GM10248 (cell line): ENCODE data around the gene NEK5.
A peak's percentile ranks its signal among the peaks of the same experiment; 100 is the strongest.
"Not testable (repeated sequence)": the region's sequence is repeated elsewhere in the genome, so short reads cannot be mapped to it uniquely, and the experiment has no call there.

Source experiments
- CTCF ChIA-PET: fragments of 300-600 bp; sonication (Branson Sonifier 250); formaldehyde crosslinking; extraction: SDS; loops from one replicate; lab custom pipeline; 2021; ENCODE audit warnings: antibody characterized with exemption; lab: Yijun Ruan, JAX
- POLR2A ChIA-PET: fragments of 350-650 bp; sonication (Branson Sonifier 250); formaldehyde crosslinking; extraction: SDS; loops from one replicate; lab custom pipeline; 2020; ENCODE audit warnings: antibody characterized with exemption; lab: Yijun Ruan, JAX
- DNase-seq: peaks from one replicate; pipeline ENCODE4 v3.0.0; 2012; ENCODE audit errors: extremely low spot score
- TF ChIP-seq, protein P1 (sequence below): IDR thresholded peaks from 2 replicates; pipeline ENCODE4 v1.5.1; 2012; ENCODE audit warnings: mild to moderate bottlenecking, low read depth; ENCODE audit errors: extremely low read depth, missing control alignments, control extremely low read depth

The NEK5 gene

GRCh38 chr13:52128714-52129700 lies at the start of gene NEK5:
TSS of gene NEK5 (minus strand) at chr13:52129073. CDS start at chr13:52127482, 1,591 bp downstream.
- TF ChIP-seq, protein P1, sequence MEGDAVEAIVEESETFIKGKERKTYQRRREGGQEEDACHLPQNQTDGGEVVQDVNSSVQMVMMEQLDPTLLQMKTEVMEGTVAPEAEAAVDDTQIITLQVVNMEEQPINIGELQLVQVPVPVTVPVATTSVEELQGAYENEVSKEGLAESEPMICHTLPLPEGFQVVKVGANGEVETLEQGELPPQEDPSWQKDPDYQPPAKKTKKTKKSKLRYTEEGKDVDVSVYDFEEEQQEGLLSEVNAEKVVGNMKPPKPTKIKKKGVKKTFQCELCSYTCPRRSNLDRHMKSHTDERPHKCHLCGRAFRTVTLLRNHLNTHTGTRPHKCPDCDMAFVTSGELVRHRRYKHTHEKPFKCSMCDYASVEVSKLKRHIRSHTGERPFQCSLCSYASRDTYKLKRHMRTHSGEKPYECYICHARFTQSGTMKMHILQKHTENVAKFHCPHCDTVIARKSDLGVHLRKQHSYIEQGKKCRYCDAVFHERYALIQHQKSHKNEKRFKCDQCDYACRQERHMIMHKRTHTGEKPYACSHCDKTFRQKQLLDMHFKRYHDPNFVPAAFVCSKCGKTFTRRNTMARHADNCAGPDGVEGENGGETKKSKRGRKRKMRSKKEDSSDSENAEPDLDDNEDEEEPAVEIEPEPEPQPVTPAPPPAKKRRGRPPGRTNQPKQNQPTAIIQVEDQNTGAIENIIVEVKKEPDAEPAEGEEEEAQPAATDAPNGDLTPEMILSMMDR = peak; percentile 52
- peak; percentile 78 for DNase-seq
- CTCF ChIA-PET = interaction anchor here (0.6 to 3.0 kb wide), 14 partner anchors 9 to 313 kb away, joined by 3 to 18 read pairs (median 6); partner anchors contain the start of gene NEK3
- POLR2A ChIA-PET = no interaction called here

- CTCF ChIA-PET = interaction anchor here (1.3 kb wide), 1 partner anchor 50 kb away, joined by 3 read pairs; no protein-coding TSS in a partner anchor
- TF ChIP-seq, protein P1 = no peak
- POLR2A ChIA-PET = no interaction called here
- no peak for DNase-seq
Measured at GRCh38 chr13:52177276-52177675, 48.4 kb upstream of the NEK5 start.

DNA sequence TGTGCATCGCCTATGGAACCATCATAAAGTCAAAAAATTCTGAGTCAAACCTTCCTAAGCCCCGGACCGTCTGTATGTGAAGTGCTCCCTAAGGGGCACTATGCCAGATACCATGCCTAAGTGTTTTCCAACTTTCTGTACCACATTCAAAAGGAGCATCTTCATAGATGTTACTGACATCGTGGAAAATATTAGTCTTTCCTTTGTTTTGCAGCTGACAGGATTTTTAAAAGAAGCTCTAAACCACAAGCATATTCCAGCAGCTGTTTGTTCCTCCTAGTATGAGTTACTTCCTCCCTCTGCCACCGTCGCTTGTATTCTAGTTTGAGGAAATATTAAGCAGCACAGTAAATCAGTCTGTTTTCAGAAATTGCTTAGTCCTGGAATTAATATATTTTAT lies 45.1 kb upstream of the NEK5 start:
- POLR2A ChIA-PET, DNase-seq: not testable (repeated sequence)
- CTCF ChIA-PET = interaction anchor here (0.8 to 6.3 kb wide), 6 partner anchors 8 to 277 kb away, joined by 3 to 33 read pairs (median 4); partner anchors contain the start of genes NEK3 and VPS36

GRCh38 chr13:52173373-52173772 lies 44.5 kb upstream of the NEK5 start:
- TF ChIP-seq, protein P1 = no peak
- DNase-seq = no peak
- POLR2A ChIA-PET = no interaction called here
- CTCF ChIA-PET = interaction anchor here (0.8 to 6.3 kb wide), 4 partner anchors 8 to 277 kb away, joined by 3 to 33 read pairs (median 6); partner anchors contain the start of genes NEK3 and VPS36

DNA sequence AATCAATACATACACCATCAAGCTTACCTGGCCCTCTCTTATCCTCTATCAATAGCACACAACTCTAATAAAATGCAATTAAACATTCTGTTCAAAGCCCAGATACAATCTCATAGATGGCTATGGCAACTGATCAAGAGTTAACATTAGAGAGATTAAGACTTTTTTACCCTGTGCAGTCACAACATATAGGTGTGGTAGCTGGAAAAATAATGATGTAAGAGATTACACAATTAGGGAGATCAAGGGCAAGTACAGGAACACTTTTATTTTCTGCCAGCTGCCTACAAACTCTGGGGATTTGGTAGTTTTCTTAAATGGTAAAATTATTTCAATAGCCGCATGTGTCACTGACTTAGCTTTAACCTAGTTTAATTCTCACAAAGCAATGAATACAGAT lies 42.8 kb upstream of the NEK5 start:
- CTCF ChIA-PET = interaction anchor here (1.1 to 6.3 kb wide), 3 partner anchors 12 to 170 kb away, joined by 3 to 33 read pairs (median 3); partner anchors contain the start of gene NEK3

GRCh38 chr13:52170828-52171391 lies 42.0 kb upstream of the NEK5 start:
- CTCF ChIA-PET = interaction anchor here (1.1 to 6.3 kb wide), 3 partner anchors 11 to 169 kb away, joined by 3 to 33 read pairs (median 3); partner anchors contain the start of gene NEK3
- POLR2A ChIA-PET, DNase-seq: not testable (repeated sequence)

More for the DNA sequence above, 42.8 kb upstream of the NEK5 start:
- POLR2A ChIA-PET, DNase-seq: not testable (repeated sequence)

DNA sequence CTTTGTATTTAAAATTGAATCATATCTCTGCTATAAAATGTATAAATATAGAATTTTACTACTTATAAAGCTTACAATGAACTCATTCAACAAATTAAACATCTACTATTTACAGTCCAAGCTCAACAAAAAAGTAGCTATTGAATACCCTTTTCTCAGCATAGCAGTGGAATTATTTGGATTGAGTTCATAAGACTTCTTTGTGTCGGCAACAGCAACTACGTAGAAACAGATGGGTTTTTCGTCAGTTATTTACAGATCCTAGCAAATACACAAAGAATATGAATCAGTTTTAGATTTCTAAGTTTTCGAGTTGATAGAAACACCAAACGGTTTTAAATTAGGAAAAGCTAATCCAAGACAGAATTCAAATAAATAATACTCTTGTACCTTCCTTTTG lies 41.0 kb upstream of the NEK5 start:
- DNase-seq = no peak
- CTCF ChIA-PET = interaction anchor here (6.3 kb wide), 1 partner anchor 10 kb away, joined by 33 read pairs; the partner anchor contains the start of gene NEK3
- POLR2A ChIA-PET = no interaction called here
- TF ChIP-seq, protein P1 = no peak
